ENCODE measurements around the gene PCMT1. TPM values are rescaled to one million over a fixed set of nuclear protein-coding genes. Genes with fewer than 3 reads are reported as not detected.
"Not testable (repeated sequence)": the region's sequence is repeated elsewhere in the genome, so short reads cannot be mapped to it uniquely, and the experiment has no call there.

The PCMT1 gene
- total and polyA plus RNA-seq, 2 of the 13 experiments (the other 11 are each of a cell fraction or from before 2014, with no cell fraction given), result 112 to 169 TPM

- H3K27me3 ChIP-seq (ENCODE audit: control insufficient read depth in 1 of 2, insufficient read depth in 2 of 2, low read length in 2 of 2), result no peaks in the 10 kb centered on the region
- TF ChIP-seq ZNF205 (CRISPR knock-in tag; IDR thresholded peaks at IDR 0.05), result no peak
- TF ChIP-seq ZNF121 (CRISPR knock-in tag; IDR thresholded peaks at IDR 0.05), result peak; percentile 89
- no peak for TF ChIP-seq MLX (CRISPR knock-in tag; IDR thresholded peaks at IDR 0.05)
- TF ChIP-seq, protein P1, sequence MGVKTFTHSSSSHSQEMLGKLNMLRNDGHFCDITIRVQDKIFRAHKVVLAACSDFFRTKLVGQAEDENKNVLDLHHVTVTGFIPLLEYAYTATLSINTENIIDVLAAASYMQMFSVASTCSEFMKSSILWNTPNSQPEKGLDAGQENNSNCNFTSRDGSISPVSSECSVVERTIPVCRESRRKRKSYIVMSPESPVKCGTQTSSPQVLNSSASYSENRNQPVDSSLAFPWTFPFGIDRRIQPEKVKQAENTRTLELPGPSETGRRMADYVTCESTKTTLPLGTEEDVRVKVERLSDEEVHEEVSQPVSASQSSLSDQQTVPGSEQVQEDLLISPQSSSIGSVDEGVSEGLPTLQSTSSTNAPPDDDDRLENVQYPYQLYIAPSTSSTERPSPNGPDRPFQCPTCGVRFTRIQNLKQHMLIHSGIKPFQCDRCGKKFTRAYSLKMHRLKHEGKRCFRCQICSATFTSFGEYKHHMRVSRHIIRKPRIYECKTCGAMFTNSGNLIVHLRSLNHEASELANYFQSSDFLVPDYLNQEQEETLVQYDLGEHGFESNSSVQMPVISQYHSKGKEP (CRISPR knock-in tag; IDR thresholded peaks at IDR 0.05), result no peak
- no peak for TF ChIP-seq SETDB1 (CRISPR knock-in tag; IDR thresholded peaks at IDR 0.05; ENCODE audit: borderline replicate concordance)
- H2AFZ ChIP-seq (ENCODE audit: low read length), result no peak overlapping the region
- H3K4me3 ChIP-seq (replicated peaks in 1 of 3; ENCODE audit: insufficient read depth in 1 of 3, low read depth in 2 of 3, low read length in 3 of 3), result no peak overlapping the region
- in situ Hi-C loops (cut with HindIII; ENCODE audit: extremely low pct_ligation_motif_present, low pct_unique_long_range_greater_than_20kb), result no loop called here
- H3K9me3 ChIP-seq (ENCODE audit: low read length), result no peaks in the 10 kb centered on the region
- CTCF ChIA-PET (ENCODE audit: low intra/inter-chr PET ratio, low total read pairs), result no interaction called here
- H3K27ac ChIP-seq (ENCODE audit: extremely low read length, insufficient read depth, low read length), result no peak overlapping the region
- WGBS (ENCODE audit: low lambda C conversion rate), result 100% methylated on average over 1 of the region's 1 CpG
- no peak overlapping the region for H3K4me2 ChIP-seq (ENCODE audit: low read depth, low read length)
- peaks cover 35 to 81% of the 10 kb centered on the region in 2 experiments for H3K36me3 ChIP-seq (replicated peaks in 1 of 2; ENCODE audit: control insufficient read depth in 1 of 2, insufficient read depth in 2 of 2, low read length in 2 of 2)
- ATAC-seq, result no peak
- FAIRE-seq, result no peak
- H4K20me1 ChIP-seq (ENCODE audit: insufficient read depth, low read length), result no peaks in the 10 kb centered on the region
- no peak overlapping the region for H3K9ac ChIP-seq (ENCODE audit: insufficient read depth, low read depth, low read length)
- H3K79me2 ChIP-seq (ENCODE audit: insufficient read depth, low read length), result no peaks in the 10 kb centered on the region
- intact Hi-C loops (cut with micrococcal nuclease; ENCODE audit: unreplicated experiment), result no loop called here
- no TSS peak for BruUV-seq (replicated peaks)
- DNase-seq (ENCODE audit: low spot score), result no peak
- no peaks in the 10 kb centered on the region for H3K4me1 ChIP-seq (ENCODE audit: insufficient read depth, low read length)
- POLR2A ChIA-PET, result interaction anchor here (0.8 kb wide), 1 partner anchor 9 kb away, joined by 3 read pairs; no protein-coding TSS in a partner anchor
Measured at GRCh38 chr6:149734915-149735314, 14.6 kb upstream of the PCMT1 start.

DNA sequence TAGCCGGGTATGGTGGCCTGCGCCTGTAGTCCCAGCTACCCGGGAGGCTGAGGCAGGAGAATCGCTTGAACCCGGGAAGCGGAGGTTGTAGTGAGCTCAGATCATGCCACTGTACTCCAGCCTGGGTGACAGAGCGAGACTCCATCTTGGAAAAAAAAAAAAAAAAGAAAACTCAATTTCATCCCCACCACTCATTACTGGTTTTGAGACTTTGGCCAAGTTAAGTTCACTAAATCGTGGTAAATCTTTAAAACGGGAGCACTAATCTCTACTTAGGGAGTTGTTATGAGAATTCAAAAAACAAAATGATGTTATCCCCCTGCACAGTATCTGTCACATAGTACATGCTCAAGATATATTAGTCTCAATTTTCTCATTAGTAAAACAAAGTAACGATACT, 4.3 kb upstream of the PCMT1 start:
- H3K9me3 ChIP-seq (ENCODE audit: low read length); CTCF ChIA-PET (ENCODE audit: low intra/inter-chr PET ratio, low total read pairs); ATAC-seq; in situ Hi-C loops (cut with HindIII; ENCODE audit: extremely low pct_ligation_motif_present, low pct_unique_long_range_greater_than_20kb); DNase-seq (ENCODE audit: low spot score); H4K20me1 ChIP-seq (ENCODE audit: insufficient read depth, low read length); FAIRE-seq; H3K27me3 ChIP-seq (ENCODE audit: control insufficient read depth in 1 of 2, insufficient read depth in 2 of 2, low read length in 2 of 2); BruUV-seq (replicated peaks); H2AFZ ChIP-seq (ENCODE audit: low read length): not testable (repeated sequence)
- H3K79me2 ChIP-seq (ENCODE audit: insufficient read depth, low read length), result peaks cover 24% of the 10 kb centered on the region
- peak overlapping the region; percentile 91 for H3K9ac ChIP-seq (ENCODE audit: insufficient read depth, low read depth, low read length)
- WGBS (ENCODE audit: low lambda C conversion rate), result 51% methylated on average over 10 of the region's 10 CpGs
- peaks cover 7 to 32% of the 10 kb centered on the region in 2 experiments; a peak in 4 of 5 replicates for H3K36me3 ChIP-seq (replicated peaks in 1 of 2; ENCODE audit: control insufficient read depth in 1 of 2, insufficient read depth in 2 of 2, low read length in 2 of 2)
- peak overlapping the region; percentile 82 for H3K4me2 ChIP-seq (ENCODE audit: low read depth, low read length)
- POLR2A ChIA-PET, result interaction anchor here (0.6 to 7.6 kb wide), 2 partner anchors 28 to 83 kb away, joined by 4 to 77 read pairs; partner anchors contain the start of gene LATS1
- peak overlapping the region; percentile 78 to 98 (median 92) for H3K4me3 ChIP-seq (replicated peaks in 1 of 3; ENCODE audit: insufficient read depth in 1 of 3, low read depth in 2 of 3, low read length in 3 of 3)
- TF ChIP-seq, protein P2, sequence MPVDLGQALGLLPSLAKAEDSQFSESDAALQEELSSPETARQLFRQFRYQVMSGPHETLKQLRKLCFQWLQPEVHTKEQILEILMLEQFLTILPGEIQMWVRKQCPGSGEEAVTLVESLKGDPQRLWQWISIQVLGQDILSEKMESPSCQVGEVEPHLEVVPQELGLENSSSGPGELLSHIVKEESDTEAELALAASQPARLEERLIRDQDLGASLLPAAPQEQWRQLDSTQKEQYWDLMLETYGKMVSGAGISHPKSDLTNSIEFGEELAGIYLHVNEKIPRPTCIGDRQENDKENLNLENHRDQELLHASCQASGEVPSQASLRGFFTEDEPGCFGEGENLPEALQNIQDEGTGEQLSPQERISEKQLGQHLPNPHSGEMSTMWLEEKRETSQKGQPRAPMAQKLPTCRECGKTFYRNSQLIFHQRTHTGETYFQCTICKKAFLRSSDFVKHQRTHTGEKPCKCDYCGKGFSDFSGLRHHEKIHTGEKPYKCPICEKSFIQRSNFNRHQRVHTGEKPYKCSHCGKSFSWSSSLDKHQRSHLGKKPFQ (CRISPR knock-in tag; IDR thresholded peaks at IDR 0.05; ENCODE audit: insufficient replicate concordance), result peak; percentile 28
- intact Hi-C loops (cut with micrococcal nuclease; ENCODE audit: unreplicated experiment), result loop anchor here (5.0 kb wide), 1 partner anchor 117 kb away; the partner anchor contains the start of gene LRP11
- peak overlapping the region; percentile 84 for H3K27ac ChIP-seq (ENCODE audit: extremely low read length, insufficient read depth, low read length)
- peaks cover 28% of the 10 kb centered on the region for H3K4me1 ChIP-seq (ENCODE audit: insufficient read depth, low read length)
